Measurements from ENCODE around the gene RELA.

DNA sequence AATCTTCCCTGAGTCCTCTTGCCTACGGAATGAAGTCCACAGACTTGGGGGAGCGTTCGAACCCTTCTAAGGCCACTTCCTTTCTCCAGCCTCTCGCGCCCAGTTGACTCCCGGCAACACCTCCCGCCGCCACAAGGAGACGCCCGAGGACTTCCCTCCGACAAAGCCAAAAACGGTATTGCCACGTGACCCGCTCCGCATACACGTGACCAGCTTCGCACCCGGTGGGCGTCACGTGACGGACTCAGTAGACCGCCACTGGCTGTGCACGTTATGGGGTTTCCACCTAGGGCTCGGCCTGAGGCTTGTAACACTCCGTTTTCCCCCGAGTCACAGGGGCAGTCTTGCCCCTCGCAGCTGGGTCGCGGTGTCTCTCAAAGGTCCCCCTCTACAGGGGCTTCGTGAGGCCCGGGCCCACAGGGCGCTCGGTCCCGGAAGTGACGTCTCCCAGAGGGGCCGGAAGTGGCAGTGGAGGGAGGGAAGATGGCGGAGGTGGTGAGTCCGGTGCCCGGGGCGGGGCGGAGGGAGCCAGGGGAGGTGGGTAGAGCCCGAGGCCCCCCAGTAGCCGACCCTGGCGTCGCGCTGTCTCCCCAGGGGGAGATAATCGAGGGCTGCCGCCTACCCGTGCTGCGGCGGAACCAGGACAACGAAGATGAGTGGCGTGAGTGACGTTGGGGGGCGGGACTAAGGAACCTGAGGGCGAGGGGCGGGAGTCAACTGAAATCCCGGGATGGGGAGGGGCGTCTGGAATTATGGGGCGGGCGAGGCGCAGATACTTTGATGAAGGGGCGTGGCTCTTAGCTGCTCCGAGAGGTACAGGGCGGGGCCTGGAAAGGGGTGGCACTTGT lies 49.3 kb upstream of the RELA start, which contains the start of gene KAT5:
- TF ChIP-seq, protein P1, sequence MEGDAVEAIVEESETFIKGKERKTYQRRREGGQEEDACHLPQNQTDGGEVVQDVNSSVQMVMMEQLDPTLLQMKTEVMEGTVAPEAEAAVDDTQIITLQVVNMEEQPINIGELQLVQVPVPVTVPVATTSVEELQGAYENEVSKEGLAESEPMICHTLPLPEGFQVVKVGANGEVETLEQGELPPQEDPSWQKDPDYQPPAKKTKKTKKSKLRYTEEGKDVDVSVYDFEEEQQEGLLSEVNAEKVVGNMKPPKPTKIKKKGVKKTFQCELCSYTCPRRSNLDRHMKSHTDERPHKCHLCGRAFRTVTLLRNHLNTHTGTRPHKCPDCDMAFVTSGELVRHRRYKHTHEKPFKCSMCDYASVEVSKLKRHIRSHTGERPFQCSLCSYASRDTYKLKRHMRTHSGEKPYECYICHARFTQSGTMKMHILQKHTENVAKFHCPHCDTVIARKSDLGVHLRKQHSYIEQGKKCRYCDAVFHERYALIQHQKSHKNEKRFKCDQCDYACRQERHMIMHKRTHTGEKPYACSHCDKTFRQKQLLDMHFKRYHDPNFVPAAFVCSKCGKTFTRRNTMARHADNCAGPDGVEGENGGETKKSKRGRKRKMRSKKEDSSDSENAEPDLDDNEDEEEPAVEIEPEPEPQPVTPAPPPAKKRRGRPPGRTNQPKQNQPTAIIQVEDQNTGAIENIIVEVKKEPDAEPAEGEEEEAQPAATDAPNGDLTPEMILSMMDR (IDR thresholded peaks at IDR 0.05) = peak; percentile 94
- peak; percentile 33; the same call in 1 of the 2 replicates for TF ChIP-seq POLR2A (IDR thresholded peaks at IDR 0.05; ENCODE audit: low read length)
- TF ChIP-seq ELK1 (IDR thresholded peaks at IDR 0.05; ENCODE audit: low read depth, low read length) = no peak
- peak; percentile 85; the same call in 1 of the 2 replicates for TF ChIP-seq TP53 (CRISPR knock-in tag; IDR thresholded peaks at IDR 0.05)
- peak; percentile 99 for TF ChIP-seq MAX (IDR thresholded peaks at IDR 0.05)
- TF ChIP-seq REST (IDR thresholded peaks at IDR 0.05) = no peak; the same call in 1 of the 2 replicates
- no peak for TF ChIP-seq ZFP36 (IDR thresholded peaks at IDR 0.05; ENCODE audit: borderline replicate concordance, partially characterized antibody)
- no peak for TF ChIP-seq EP300 (IDR thresholded peaks at IDR 0.05)
